Stimulated activated CD4-positive, alpha-beta T cell treated with anti-CD3 and anti-CD28 coated beads, TNF-alpha, amount 100 ng/mL, for 48 hours (primary cell): ENCODE data around the gene PRDM1.

Experiments used
- DNase-seq, 3 donors: peaks; one replicate each; pipeline ENCODE4 v3.0.0-alpha.2; 2020; ENCODE audit warnings: low read depth in 3 of 3

Gene PRDM1

DNA sequence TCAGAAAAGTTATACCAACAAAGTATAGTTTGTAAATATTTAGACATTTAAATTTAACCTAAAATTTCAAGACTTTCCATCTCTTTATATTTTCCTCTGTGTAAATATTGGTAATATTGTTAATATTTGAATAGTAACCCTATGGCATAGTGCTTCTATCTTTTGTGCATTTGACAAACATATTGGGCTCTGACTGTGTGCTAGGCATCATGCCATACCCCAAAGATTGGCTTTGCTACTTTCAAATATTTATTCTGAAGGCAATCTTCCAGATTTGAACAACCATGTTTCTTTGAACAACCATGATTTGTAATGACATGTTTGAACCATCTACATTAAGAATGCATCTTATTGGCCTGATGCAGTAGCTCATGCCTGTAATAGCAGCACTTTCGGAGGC lies 15.5 kb upstream of the PRDM1 start:
- no peak for DNase-seq

DNA sequence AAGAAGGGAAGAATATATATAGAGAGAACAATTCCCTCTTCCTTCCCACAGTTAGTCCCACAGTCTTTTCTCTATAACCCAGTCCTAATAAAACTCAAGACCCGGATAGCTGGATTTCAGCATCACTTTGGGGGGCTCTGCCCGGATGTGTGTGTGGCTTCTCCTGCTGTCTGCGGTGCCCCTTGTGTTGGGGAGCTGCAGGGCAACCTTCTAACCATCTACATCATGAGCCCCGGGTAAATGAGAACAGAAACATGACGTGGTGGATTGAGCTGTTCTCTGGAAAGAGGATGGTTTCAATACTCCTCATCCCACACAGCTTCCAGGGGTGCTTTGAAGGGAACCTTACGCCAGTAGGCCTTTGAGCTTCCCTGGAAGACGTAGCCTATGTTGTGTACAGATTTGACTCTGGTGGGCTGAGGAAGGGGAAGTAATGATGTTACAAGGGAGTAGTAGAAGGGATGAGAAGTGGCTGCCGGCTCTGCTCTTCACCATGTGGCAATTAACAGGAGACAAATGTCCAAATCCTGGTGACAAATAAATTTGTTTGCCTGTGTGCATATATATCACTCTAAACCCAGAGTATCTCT lies 13.5 kb upstream of the PRDM1 start:
- no peak for DNase-seq

DNA sequence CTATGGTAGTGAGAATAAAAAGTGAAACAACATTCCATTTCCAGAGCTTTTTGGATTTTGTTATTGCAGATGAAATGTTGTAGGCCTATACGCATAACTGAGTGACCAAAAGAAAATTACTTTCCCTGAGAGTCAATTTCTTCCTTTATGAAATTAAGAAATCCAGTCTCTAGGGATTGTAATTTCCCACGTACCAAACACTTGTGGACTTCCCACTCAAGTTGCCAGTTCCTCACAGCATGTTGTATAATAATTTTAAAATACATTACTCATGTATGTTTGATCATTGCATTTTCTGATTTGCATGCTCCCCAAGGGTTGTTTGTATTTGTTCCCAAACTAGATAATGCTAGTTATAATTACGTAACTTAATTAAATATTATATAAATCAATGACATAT lies 12.0 kb upstream of the PRDM1 start:
- no peak for DNase-seq

DNA sequence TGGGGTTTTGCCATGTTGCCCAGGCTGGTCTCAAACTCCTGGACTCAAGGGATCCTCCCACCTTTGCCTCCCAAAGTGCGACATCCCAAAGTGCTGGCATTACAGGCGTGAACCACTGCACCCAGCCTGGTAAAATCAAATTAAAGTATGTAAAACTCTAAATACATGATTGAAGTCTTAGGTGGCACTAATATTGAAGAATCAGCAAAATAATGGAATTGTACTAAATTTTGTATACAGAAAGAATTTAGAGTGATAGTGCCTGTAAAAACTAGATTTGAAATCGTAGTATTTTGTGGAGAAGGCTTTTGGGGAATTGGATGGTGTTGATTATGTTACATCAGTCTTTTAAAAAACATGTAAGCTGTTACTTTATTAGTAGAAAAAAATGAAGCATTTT lies 10.0 kb upstream of the PRDM1 start:
- no peak for DNase-seq

- DNase-seq: no peak
Observed at GRCh38 chr6:106077170-106077569, 9.0 kb upstream of the PRDM1 start.

DNA sequence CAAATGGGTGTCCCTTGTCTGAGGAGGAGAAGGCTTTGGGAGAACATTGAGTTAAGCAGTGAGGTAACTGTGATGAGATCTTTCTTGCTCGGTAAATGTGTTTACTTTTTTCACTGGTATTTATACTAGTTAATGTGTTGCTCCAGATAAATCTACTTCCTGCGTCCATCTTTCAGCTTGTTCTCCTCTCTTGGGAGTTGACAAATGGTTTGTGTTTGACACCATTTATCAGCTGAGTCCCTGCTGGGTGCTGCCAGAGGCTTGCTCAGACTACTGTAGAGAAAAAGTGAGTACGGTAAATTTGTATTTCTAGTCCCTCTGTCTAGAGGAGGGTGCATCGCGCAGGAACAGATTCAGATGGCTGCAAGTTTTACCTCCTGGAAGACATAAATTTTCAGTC lies 8.3 kb upstream of the PRDM1 start:
- no peak for DNase-seq

DNA sequence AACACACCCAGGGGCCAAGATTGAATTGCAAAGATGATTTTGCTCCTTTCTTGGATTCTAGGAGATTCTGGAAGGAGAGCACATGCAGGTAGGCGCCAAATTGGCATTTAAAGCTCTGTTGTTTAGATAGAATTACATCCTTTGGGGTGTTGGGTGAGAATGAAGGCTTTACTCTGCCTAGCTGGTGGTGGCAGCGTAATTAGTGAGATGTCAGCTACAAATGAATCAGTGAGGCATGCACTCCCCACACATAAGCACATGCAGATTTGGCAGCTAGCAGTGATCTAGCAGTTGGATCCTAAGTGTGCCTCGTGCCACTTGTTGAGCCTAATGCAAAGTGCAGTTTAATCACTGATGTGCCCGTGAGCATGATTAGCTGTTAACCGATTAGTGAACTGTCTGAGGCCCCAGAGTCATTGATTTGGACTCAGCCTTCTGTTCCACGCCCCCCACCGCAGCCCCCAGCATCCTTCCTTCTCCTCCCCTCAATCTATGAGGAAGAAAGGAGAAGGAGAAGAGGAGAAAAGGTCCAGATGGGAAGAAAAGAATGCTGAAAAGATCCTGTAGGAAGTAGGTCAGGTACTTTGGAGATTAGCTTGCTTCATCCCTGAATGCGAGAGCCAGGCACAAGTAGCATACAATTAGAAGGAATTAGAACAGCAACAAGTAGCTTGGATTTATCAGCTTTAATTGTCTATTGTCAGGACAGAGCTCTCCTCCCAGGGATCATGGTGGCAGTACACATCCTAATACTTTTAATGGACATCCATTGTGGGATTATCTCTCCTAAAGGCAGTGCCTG lies 6.0 kb upstream of the PRDM1 start:
- DNase-seq: no peak

DNA sequence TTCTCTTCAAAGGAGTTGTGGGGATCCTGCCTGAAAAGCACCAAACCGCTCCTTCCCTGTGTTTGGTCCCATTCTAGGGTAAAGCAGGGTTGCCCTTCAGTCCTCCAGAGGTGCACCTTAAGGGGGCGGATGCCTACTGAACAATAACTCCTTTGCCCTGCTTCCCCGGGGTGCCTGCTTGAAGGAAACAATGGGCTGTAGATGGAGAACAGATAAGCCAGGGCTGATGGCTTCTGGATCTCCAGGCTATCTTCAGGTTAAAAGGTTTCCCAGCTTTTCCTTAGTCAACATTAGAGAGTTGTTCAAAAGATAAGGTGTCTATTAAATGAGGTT lies 5.4 kb upstream of the PRDM1 start:
- no peak for DNase-seq

- no peak for DNase-seq
Observed at GRCh38 chr6:106081715-106082114, 4.4 kb upstream of the PRDM1 start.

DNA sequence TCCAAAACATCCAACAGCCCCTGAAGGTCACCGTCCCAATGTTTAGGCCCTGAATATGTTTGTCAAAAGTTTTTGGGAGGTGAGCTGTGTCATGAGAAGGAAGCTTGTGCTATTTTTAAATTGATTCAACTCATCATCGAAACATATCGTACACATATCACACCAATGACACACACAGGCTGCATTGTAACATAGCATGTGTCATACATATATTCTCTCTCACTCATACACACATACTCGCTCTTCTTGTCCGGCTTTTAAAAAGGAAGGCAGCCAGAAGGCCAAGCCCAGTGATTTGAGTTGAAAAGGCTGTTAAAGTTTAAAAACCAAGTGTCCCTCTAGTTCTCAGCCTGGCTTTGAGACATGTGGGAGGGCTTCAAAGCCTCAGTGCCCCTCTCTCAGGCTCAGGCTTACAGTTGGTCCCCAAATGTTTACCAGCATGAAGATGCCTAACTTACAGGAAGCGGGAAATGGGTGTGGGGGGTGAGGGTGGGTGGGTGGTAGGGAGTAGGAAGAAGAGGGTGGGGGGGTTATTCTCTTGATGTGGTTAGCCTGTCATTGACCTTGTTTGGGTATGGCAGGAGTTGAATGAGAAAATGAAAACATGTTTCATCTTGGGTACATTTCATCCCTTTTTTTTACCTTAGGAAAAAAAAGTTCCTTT lies 3.3 kb upstream of the PRDM1 start:
- no peak for DNase-seq

GRCh38 chr6:106083618-106084017 lies 2.5 kb upstream of the PRDM1 start:
- no peak for DNase-seq

DNA sequence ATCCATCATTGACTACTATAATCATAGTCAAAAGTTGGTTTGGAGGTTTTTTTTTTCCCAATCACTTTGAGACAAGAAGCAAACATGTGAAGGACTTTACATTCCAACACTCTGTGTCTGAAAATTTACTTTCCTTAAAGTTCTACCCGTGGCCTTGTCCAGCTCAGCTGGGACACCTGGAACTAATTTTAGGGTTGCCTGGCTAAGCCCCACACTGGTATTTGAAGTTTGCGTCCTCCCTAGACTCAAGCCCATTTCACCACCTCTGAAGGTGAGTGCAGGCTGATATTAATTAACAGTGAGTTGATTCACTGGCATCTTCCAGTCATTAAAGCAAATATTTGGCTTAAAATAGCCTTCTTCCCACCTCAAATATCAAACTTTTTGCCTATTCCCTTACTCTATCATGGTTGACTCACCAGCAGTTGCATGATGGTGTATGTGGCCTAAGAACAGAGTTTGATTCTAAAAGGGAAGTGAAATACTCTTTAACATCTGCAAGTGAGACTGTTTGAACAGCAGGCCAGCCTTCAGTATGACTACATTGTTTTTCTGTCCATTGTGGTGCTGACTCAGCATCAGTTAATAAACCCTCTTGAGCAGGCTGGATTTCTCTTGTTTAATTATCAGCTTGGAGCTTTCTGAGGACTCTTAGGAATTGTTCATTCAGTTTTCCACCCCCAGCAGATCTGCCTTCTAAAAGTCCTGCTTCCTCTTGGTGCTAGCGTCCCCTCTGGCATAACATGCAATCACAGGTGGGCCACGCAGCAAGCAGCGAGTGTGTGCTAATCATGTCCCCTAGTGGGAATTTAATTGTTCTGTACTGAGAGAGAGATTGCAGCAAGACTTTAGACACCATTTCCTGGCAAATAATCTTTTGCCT lies 1.8 kb upstream of the PRDM1 start:
- DNase-seq: no peak

GRCh38 chr6:106084989-106085691 lies 996 bp upstream of the PRDM1 start:
- no peak for DNase-seq

GRCh38 chr6:106085692-106085983 lies 498 bp upstream of the PRDM1 start:
- DNase-seq: no peak

DNA sequence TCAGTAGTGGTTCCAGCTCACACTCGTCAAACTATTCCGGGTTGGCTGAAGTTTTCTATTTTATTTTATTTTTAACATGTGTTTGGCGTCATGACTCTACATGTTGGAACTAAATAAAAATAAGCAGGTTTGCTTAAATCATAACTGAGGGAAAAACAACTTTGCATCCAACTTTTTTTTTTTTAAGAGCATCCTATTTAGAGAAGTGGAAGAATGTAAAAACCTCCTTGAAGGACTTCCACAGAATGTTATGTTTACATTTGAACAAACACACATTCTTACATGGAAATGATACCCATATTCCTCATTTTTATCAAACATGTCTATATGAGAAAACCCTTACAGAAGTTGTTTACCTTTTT lies 659 bp downstream of the PRDM1 start:
- no peak for DNase-seq

DNA sequence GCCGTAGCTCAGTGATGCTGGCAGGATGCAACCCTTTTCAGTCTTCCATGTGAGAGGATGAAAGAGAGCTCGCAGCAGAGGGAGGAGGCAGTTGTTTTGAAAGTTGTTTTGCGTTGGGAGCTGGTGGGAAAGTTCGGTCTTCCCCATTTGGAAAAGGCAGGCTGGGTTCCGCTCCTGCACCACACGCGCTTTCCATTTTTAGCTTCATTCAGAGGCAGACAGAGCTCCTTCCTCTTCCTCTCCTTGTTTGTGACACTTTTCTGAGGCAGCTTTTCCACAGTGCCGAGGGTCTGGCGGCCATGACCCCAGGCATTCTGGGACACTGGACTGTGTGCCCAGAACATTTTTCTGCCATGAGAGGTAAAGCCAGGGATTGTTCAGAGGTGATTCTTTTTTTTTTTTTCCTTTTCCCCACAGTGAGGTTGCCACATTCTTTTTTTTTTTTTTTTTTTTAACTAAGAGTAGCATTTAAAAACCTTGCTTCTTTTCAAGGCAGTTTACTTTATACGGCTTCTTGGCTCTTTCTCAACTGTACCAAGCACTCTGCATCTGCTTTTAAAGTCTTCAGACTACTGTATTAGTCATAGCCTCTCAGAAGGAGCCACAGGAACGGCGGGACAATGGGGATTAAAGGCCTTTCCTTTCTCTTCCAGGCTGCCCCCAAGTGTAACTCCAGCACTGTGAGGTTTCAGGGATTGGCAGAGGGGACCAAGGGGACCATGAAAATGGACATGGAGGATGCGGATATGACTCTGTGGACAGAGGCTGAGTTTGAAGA lies 1.6 kb downstream of the PRDM1 start:
- DNase-seq: no peak

GRCh38 chr6:106090001-106090400 lies 3.9 kb downstream of the PRDM1 start:
- DNase-seq: no peak

DNA sequence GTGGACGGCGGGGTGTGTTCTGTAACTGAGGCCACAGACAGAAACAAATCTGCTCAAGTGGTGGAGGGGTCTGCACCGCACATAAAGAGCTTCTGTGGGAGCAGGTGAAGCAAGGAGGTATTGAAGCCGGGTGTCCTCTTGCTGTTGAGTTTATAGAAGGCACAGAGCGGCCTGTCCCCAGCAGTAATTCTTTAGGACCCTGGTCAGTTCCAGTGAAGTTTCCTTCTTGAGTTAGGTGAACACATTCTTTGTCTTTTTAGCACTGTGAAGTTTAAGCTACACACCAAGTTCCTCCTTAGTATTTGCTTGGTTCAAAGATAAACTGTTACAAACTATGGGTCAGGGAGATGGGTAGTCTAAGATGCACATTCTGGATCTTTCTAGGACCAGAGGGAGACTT lies 6.1 kb downstream of the PRDM1 start:
- no peak for DNase-seq

GRCh38 chr6:106094261-106094963 lies 8.3 kb downstream of the PRDM1 start:
- DNase-seq: no peak

DNA sequence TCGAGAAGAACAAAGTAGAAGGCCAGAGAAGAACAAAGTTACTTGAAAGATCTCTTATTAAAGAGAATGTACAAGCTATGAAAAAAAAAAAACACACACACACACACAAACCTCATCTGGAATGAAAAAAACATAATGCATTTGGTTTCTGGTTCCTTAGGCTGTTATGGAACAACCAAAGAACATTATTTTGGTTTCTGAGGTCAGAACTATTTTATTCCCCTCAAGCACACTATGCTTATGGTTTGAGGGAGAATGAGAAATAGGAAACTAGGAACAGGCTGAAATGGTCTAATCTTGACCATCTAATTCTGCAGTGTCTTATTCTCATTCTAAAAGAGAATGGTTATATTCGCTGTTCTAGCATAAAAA lies 8.8 kb downstream of the PRDM1 start:
- DNase-seq: no peak
